22Rv1 (cell line): ENCODE results near the gene FAM184B.

Experiments used
- ZFX ChIP-seq: fragments of 450-650 bp; IDR thresholded peaks from 2 replicates; pipeline ENCODE4 v1.6.1; 2017; ENCODE audit warnings: antibody characterized with exemption, borderline replicate concordance
- TF ChIP-seq, protein P1 (sequence below): fragments of 450-650 bp; IDR thresholded peaks from 2 replicates; pipeline ENCODE4 v1.5.1; 2017; ENCODE audit warnings: mild to moderate bottlenecking

DNA sequence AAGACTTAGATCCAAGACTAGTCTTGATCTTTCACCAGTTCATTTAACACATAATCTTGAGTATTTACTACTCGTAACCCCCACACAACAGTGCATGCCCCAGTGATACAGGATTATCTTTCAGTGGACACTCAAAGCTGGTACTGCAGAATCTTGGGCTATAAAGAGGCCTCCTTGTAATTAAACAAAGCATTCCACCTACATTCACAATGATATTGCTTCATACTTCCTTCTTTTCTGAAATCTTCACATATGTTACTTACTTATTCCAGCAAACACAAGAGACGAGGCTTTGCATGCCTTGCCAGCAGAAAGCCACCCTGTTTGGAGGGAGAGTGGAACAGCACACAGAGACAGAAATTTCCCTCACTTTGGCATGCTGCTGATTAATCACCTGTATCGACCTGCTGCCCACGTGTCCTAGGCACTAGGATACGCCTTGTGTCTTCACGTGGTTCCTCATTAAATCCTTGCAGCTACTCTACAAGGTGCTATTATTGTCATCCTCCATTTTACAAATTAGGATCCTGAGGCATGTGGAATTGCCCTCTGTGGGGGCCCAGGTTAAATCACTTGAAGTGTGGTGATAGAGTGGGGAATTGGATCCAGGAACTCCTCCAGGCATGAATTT is 77.3 kb downstream of the FAM184B start:
- TF ChIP-seq, protein P1, sequence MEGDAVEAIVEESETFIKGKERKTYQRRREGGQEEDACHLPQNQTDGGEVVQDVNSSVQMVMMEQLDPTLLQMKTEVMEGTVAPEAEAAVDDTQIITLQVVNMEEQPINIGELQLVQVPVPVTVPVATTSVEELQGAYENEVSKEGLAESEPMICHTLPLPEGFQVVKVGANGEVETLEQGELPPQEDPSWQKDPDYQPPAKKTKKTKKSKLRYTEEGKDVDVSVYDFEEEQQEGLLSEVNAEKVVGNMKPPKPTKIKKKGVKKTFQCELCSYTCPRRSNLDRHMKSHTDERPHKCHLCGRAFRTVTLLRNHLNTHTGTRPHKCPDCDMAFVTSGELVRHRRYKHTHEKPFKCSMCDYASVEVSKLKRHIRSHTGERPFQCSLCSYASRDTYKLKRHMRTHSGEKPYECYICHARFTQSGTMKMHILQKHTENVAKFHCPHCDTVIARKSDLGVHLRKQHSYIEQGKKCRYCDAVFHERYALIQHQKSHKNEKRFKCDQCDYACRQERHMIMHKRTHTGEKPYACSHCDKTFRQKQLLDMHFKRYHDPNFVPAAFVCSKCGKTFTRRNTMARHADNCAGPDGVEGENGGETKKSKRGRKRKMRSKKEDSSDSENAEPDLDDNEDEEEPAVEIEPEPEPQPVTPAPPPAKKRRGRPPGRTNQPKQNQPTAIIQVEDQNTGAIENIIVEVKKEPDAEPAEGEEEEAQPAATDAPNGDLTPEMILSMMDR = no peak
- no peak for TF ChIP-seq ZFX
